Astrocyte of the spinal cord (primary cell): ENCODE data around the gene CSRP2.

Source experiments
- DNase-seq: peaks from one replicate; pipeline ENCODE4 v3.0.0; 2011; ENCODE audit warnings: low read depth, low spot score
- H3K4me3 ChIP-seq: 2 replicates; pipeline ENCODE4 v1.5.1; 2011; ENCODE audit warnings: low read depth, mild to moderate bottlenecking, low read length, moderate library complexity
- CTCF ChIP-seq: IDR thresholded peaks from 2 replicates; pipeline ENCODE4 v1.5.1; 2012; ENCODE audit warnings: low read depth, mild to moderate bottlenecking, low read length, inconsistent platforms
- in situ Hi-C: cut with HindIII; loops from 2 replicates; pipeline ENCODE4 v1.10.0; 2017; ENCODE audit warnings: low sequenced_read_pairs

The CSRP2 gene

GRCh38 chr12:76895796-76896195, 17.0 kb upstream of the CSRP2 start:
- H3K4me3 ChIP-seq, result no peak overlapping the region
- no peak for TF ChIP-seq CTCF
- no peak for DNase-seq
- in situ Hi-C loops, result no loop called here

DNA sequence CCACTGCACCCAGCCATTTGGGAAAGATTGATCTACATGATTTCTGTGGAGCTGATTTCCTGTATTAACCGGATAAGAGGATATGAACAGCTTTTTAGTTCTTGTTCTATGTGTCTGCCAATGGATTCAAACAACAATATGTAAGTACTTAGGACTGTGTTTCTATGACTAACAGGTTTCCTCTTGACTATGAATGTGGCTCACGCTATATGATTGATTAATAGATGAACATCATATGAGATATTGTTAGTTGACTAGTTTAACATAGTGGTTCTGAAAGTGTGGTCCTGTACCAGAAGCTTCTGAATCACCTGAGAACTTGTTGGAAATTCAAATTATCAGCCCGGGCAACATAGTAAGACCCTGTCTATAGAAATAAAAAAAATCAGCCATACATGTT, 12.8 kb upstream of the CSRP2 start:
- no peak overlapping the region for H3K4me3 ChIP-seq
- in situ Hi-C loops, result no loop called here
- no peak for DNase-seq
- TF ChIP-seq CTCF, result no peak

GRCh38 chr12:76890151-76891143, 11.6 kb upstream of the CSRP2 start:
- no peak for TF ChIP-seq CTCF
- no peak overlapping the region for H3K4me3 ChIP-seq
- DNase-seq, result no peak
- in situ Hi-C loops, result no loop called here

DNA sequence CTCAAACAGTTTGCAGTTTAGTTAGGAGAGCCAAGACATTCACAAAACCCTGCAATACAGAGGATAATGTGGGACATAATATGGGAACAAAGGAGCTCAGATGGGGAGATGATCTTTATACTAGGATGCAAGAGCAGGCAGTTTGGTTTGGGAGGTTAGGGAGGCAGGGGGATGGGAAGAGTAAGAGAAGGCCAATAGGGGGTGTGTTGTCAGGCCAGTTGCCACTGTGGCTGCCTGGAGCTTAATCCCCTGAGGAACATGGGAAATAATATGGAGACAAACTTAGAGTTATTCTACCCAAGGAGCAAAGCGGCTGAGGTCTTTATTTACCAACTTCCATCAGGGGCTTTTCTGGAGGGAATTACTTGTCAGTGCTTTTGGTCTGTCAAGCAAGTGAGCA, 10.0 kb upstream of the CSRP2 start:
- DNase-seq, result no peak
- no peak for TF ChIP-seq CTCF
- in situ Hi-C loops, result no loop called here
- H3K4me3 ChIP-seq, result no peak overlapping the region

GRCh38 chr12:76883811-76884210, 5.0 kb upstream of the CSRP2 start:
- no peak for TF ChIP-seq CTCF
- H3K4me3 ChIP-seq, result no peak overlapping the region
- DNase-seq, result peak; percentile 44
- in situ Hi-C loops, result no loop called here

- TF ChIP-seq CTCF, result no peak
- DNase-seq, result peak; percentile 42
- in situ Hi-C loops, result no loop called here
- no peak overlapping the region for H3K4me3 ChIP-seq
Measured at GRCh38 chr12:76883151-76883550, 4.3 kb upstream of the CSRP2 start.
